ENCODE measurements around the gene TTC39A.

TTC39A gene

GRCh38 chr1:51237351-51238033 is 92.9 kb downstream of the TTC39A start:
- no peak for TF ChIP-seq CTCF (IDR thresholded peaks at IDR 0.05)

Data from LNCAP (cell line).